AG10803 (cell line): Measurements from ENCODE around the gene SNCB.

Experiments
- DNase-seq: peaks from one replicate; pipeline ENCODE4 v3.0.0; 2010; ENCODE audit warnings: low read depth
- H3K4me3 ChIP-seq: 2 replicates; pipeline ENCODE4 v1.5.1; 2011; ENCODE audit warnings: mild to moderate bottlenecking, low read length, control low read depth
- TF ChIP-seq, protein P1 (sequence below): conservative IDR thresholded peaks from 2 replicates; pipeline ENCODE4 v1.5.1; 2011; ENCODE audit warnings: mild to moderate bottlenecking, low read length, control low read depth, inconsistent platforms

The SNCB gene

DNA sequence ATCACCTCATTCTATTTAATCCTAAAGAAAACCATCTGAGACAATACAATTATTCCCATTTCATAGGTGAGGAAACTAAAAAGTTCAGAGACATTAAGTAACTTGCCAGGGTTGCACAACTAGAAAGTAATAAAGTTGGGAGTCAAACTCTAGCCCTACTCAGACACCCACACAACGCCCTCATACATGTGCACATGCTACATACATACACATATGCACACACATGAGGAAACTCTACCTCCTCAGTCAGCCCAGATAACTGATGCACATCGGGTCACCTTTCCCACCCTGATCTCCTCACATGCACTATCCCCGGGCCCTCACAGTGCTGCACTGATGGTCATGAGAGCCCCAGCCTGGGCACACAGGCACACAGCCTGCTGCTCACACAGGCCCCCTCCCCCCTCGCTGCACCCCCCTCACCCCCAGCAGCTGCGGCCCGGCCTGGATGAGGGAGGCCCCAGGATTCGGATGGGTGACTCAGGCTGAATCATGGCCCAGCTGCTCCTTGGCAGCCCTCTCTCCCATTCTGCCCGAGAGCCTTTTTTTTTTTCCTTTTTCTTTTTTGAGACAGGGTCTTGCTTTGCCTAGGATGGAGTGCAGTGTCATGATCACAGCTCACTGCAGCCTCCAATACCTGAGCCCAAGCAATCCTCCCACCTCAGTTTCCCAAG is 15.4 kb downstream of the SNCB start:
- H3K4me3 ChIP-seq = no peak overlapping the region
- peak; percentile 51 for DNase-seq
- TF ChIP-seq, protein P1, sequence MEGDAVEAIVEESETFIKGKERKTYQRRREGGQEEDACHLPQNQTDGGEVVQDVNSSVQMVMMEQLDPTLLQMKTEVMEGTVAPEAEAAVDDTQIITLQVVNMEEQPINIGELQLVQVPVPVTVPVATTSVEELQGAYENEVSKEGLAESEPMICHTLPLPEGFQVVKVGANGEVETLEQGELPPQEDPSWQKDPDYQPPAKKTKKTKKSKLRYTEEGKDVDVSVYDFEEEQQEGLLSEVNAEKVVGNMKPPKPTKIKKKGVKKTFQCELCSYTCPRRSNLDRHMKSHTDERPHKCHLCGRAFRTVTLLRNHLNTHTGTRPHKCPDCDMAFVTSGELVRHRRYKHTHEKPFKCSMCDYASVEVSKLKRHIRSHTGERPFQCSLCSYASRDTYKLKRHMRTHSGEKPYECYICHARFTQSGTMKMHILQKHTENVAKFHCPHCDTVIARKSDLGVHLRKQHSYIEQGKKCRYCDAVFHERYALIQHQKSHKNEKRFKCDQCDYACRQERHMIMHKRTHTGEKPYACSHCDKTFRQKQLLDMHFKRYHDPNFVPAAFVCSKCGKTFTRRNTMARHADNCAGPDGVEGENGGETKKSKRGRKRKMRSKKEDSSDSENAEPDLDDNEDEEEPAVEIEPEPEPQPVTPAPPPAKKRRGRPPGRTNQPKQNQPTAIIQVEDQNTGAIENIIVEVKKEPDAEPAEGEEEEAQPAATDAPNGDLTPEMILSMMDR = no peak

DNA sequence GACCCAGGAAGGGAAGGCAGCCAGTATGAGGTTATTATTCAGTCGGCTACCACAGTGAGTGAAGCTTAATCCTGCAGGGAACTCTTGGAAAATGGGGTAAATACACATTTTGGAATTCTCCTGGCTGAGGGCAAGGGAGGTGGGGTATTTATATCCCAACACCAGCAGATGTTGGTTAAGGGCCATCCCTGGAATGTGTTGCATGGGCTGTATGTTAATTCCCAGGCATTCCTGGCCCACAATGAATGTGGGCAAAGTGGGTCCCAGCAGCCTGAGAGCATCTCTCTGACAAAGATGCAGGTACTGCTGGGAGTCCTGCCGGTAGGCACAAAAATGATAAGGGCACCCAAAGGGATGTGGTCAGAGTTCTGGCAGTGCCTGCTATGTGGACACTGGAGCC is 17.5 kb downstream of the SNCB start:
- TF ChIP-seq, protein P1 = no peak
- DNase-seq = no peak
- H3K4me3 ChIP-seq = no peak overlapping the region

DNA sequence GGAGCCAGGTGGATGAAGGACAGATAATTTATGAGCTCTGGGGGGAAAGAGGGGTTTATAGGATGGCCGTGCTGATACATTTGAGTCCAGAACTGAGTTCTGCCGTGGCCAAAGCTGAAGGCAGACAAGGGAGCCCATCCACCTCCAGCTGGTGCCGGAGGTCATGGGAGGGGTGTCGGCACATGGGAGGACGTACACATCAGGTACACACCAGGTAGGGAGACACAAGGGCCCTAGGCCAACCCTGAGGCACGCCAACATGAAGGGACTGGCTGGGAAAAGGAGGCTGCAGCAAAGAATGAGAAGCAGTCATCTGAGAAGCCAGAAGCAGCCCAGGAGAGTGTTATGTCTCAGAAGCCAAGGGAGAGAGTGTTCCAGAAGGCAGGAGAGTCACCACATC is 18.3 kb downstream of the SNCB start:
- TF ChIP-seq, protein P1 = no peak
- no peak overlapping the region for H3K4me3 ChIP-seq

GRCh38 chr5:176611435-176611834 is 18.9 kb downstream of the SNCB start:
- peak; percentile 82 for DNase-seq
- TF ChIP-seq, protein P1 = no peak
- no peak overlapping the region for H3K4me3 ChIP-seq

More for the DNA sequence above, 18.3 kb downstream of the SNCB start:
- DNase-seq = no peak

GRCh38 chr5:176610435-176610773 is 19.9 kb downstream of the SNCB start:
- TF ChIP-seq, protein P1 = no peak
- peak overlapping the region; percentile 64 for H3K4me3 ChIP-seq
- no peak for DNase-seq

DNA sequence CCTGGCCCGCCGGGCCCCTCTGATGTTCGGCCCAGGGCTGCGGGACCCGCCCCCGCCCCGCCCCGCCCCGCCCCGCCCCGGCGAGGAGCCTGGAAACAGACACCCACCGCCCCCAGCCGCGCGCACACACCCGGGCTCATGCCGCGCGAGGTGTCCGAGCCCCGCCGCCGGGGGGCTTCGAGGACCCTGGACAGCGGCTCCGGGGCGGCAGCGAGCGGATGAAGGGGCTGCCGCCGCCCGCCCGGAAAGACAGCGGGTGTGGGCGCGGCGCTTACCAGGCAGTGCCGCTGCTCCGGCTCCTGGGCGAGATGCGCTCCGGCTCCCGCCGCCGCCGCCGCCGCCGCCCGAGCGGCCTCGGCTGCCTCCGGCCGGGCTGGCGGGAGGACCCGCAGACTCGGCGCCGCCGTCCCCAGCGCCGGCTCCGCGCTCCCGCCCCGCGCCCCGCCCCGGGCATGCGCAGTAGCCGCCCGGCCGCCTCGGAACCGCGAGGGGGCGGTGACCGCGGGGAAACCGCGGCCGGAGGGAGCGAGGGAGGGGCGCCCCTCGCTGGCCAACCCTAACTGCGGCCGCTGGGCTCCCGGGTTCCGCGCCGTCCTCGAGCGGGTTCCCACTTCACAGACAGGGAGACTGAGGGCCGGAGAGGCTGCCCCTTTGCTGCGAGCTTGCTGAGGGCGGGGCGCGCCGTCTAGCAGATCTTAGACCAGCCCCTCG is 20.5 kb downstream of the SNCB start, which contains the start of gene GPRIN1:
Gene GPRIN1, minus strand, starts transcription at position 433 of the 711 bp plus-strand sequence. CDS start 10,322 bp downstream, outside the sequence.
- H3K4me3 ChIP-seq = peak within 1 kb of the TSS; percentile 64
- peak; percentile 31 for DNase-seq

More for the DNA sequence above, 20.5 kb downstream of the SNCB start, which contains the start of gene GPRIN1:
- TF ChIP-seq, protein P1 = no peak; the same call in 1 of the 2 replicates
